GM18870 (cell line): ENCODE results near the gene EIF3J.

Source experiments
- ATAC-seq: cut with Tn5 transposase; IDR thresholded peaks from one replicate; pipeline ENCODE4 v1.9.1; 2021; ENCODE audit warnings: moderate library complexity; ENCODE audit not compliant: unreplicated experiment

The EIF3J gene

GRCh38 chr15:44591326-44591725, 54.4 kb downstream of the EIF3J start:
- ATAC-seq, result no peak

GRCh38 chr15:44593042-44593736, 56.2 kb downstream of the EIF3J start:
- no peak for ATAC-seq

GRCh38 chr15:44595246-44595645, 58.3 kb downstream of the EIF3J start:
- ATAC-seq, result no peak

GRCh38 chr15:44595656-44596510, 58.9 kb downstream of the EIF3J start:
- ATAC-seq, result no peak

- ATAC-seq, result no peak
Measured at GRCh38 chr15:44596511-44597010, 59.6 kb downstream of the EIF3J start.

- ATAC-seq, result no peak
Measured at GRCh38 chr15:44598066-44598465, 61.1 kb downstream of the EIF3J start.

- ATAC-seq, result no peak
Measured at GRCh38 chr15:44598892-44599291, 61.9 kb downstream of the EIF3J start.

GRCh38 chr15:44603126-44603525, 66.2 kb downstream of the EIF3J start:
- ATAC-seq, result no peak

- no peak for ATAC-seq
Measured at GRCh38 chr15:44606740-44607139, 69.8 kb downstream of the EIF3J start.
